ENCODE data around the gene PNPLA5.

DNA sequence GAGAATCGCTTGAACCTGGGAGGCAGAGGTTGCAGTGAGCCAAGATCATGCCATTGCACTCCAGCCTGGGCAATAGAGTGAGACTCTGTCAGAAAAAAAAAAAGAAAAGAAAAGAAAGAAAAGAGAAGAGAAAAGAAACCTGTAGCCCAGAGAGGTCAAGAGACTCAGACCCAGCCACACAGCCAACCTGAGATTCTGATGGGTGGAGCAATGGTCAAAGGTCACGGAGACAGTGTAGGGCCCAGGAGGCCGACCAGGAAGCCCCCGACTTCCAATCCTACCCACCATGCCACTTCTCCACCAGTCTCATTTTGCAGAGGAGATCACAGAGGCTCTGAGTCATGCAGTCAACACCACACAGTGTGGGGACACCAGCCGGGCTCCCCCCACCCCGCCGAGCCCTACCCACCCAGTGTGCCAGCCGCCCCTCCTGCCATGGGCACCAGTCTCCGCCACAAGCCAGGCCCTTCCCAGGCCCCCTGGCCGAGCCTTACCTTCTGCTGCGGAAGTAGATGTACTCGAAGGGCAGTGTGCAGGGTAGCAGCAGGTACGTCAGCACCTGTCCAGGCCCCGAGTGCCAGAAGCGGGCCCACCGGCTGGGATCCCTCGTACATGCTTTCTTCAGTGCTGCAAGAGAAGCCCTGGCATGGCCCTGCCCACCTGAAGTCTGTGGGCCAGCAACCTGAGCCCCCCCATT, 7.9 kb downstream of the PNPLA5 start:
- no peak for TF ChIP-seq CTCF (IDR thresholded peaks at IDR 0.05; ENCODE audit: borderline replicate concordance, extremely low read depth, low read length, poor library complexity, severe bottlenecking)
- TF ChIP-seq EZH2 (IDR thresholded peaks at IDR 0.05; ENCODE audit: borderline replicate concordance, low read depth, low read length, severe bottlenecking): no peak
